Right atrium auricular region (tissue), 2 donors: ENCODE results near the gene C1QTNF8. TPM values are rescaled to one million over a fixed set of nuclear protein-coding genes. Genes with fewer than 3 reads are reported as not detected.

Experiments
- DNase-seq: peaks from one replicate; pipeline ENCODE4 v3.0.0-alpha.2; 2019; ENCODE audit warnings: low spot score
- H3K27ac ChIP-seq, 2 donors: fragments of 200-600 bp; sonication (generic); 1 replicate in 1 of 2; 2 replicates in 1 of 2; pipeline ENCODE4 v1.5.1; 2016 to 2019
- H3K27me3 ChIP-seq, 2 donors: fragments of 200-600 bp; sonication (generic); one replicate each; pipeline versions ENCODE4 v1.5.1 to v1.6.0; 2017 to 2019
- H3K36me3 ChIP-seq: fragments of 200-600 bp; sonication (generic); one replicate; pipeline ENCODE4 v1.5.1; 2016
- H3K4me1 ChIP-seq, 2 donors: fragments of 200-600 bp; sonication (generic); one replicate each; pipeline versions ENCODE4 v1.5.1 to v1.6.0; 2017 to 2019
- H3K4me3 ChIP-seq, 2 donors: fragments of 200-600 bp; sonication (generic); 1 replicate in 1 of 2; 2 replicates in 1 of 2; pipeline ENCODE4 v1.5.1; 2017 to 2019; ENCODE audit warnings: mild to moderate bottlenecking in 1 of 2, moderate library complexity in 1 of 2
- H3K9me3 ChIP-seq, 2 donors: fragments of 200-600 bp; sonication (generic); one replicate each; pipeline ENCODE4 v1.5.1; 2019
- total RNA-seq, 2 donors: library from RNA; depleted of rRNA; stranded (reverse); fragments of >200 nt; gene quantifications; one replicate each; pipeline ENCODE4 v1.1.0, GENCODE V29; 2016
- TF ChIP-seq, protein P1 (sequence below), 2 donors: fragments of 200-600 bp; sonication (generic); IDR thresholded peaks; one replicate each; pipeline ENCODE4 v1.5.1; 2019; ENCODE audit warnings: antibody characterized with exemption in 2 of 2

Gene C1QTNF8
- total RNA-seq, 2 donors from 2014 or later: not detected

DNA sequence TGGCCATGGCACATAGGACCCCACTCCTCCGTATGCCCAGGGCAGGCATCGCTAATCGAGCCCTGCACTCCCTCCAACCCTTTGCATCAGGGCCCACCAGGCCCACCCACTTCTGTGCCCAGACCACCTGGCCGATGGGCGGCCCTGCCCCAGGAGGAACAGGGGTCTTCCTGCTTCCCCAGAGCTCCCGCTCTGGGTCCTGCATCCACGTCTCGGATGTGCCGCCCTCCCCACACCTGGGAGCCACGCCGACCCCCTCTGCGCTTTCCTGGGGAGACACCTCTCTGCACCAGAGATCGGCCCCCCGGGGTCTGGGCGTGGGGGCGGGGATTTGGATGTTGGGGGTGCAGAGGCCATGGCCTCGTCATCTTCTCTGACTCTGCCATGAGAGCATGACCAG is 44.6 kb downstream of the C1QTNF8 start:
- DNase-seq: no peak
- H3K27me3 ChIP-seq: no peaks in the 10 kb centered on the region
- no peak overlapping the region for H3K4me3 ChIP-seq
- H3K4me1 ChIP-seq: peaks cover 0 to 18% of the 10 kb centered on the region in 2 donors
- no peak overlapping the region for H3K27ac ChIP-seq
- TF ChIP-seq, protein P1, sequence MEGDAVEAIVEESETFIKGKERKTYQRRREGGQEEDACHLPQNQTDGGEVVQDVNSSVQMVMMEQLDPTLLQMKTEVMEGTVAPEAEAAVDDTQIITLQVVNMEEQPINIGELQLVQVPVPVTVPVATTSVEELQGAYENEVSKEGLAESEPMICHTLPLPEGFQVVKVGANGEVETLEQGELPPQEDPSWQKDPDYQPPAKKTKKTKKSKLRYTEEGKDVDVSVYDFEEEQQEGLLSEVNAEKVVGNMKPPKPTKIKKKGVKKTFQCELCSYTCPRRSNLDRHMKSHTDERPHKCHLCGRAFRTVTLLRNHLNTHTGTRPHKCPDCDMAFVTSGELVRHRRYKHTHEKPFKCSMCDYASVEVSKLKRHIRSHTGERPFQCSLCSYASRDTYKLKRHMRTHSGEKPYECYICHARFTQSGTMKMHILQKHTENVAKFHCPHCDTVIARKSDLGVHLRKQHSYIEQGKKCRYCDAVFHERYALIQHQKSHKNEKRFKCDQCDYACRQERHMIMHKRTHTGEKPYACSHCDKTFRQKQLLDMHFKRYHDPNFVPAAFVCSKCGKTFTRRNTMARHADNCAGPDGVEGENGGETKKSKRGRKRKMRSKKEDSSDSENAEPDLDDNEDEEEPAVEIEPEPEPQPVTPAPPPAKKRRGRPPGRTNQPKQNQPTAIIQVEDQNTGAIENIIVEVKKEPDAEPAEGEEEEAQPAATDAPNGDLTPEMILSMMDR (IDR thresholded peaks at IDR 0.05): no peak
- H3K36me3 ChIP-seq: no peaks in the 10 kb centered on the region
- peaks cover 0 to 6% of the 10 kb centered on the region in 2 donors for H3K9me3 ChIP-seq

DNA sequence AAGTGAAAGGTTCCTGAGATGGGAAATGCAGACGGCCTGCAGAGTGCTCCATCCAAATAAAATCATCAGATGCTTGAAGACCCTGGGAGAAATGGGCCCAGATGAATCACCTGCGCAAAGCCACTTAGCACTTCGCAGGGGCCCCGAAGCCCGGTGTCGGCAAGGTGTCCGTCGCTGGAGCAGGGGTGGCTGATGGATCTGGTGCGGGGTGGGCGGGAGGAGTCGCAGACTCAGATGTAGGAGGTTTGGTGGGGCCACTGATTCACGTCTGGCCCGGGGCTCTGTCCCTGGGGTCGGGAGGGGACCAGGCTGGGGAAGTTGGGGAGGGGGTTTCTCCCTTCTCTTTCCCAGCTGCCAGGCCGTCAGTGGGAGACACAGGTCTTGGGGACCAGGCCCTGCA is 45.1 kb downstream of the C1QTNF8 start:
- Histone ChIP-seq H3K9me3 (peaks cover 0 to 2% of the 10 kb centered on the region in 2 donors), H3K36me3 (no peaks in the 10 kb centered on the region), H3K27me3 (no peaks in the 10 kb centered on the region), H3K27ac (no peak overlapping the region), H3K4me3 (no peak overlapping the region), H3K4me1 (peaks cover 0 to 18% of the 10 kb centered on the region in 2 donors)
- TF ChIP-seq, protein P1 (IDR thresholded peaks at IDR 0.05): no peak
- no peak for DNase-seq

GRCh38 chr16:1050516-1050915 is 45.5 kb downstream of the C1QTNF8 start:
- peaks cover 0 to 18% of the 10 kb centered on the region in 2 donors for H3K4me1 ChIP-seq
- TF ChIP-seq, protein P1 (IDR thresholded peaks at IDR 0.05): no peak
- H3K36me3 ChIP-seq: no peaks in the 10 kb centered on the region
- DNase-seq: no peak
- H3K27me3 ChIP-seq: no peaks in the 10 kb centered on the region
- no peak overlapping the region for H3K4me3 ChIP-seq
- H3K27ac ChIP-seq: no peak overlapping the region
- no peaks in the 10 kb centered on the region for H3K9me3 ChIP-seq

- Histone ChIP-seq H3K9me3 (no peaks in the 10 kb centered on the region), H3K36me3 (no peaks in the 10 kb centered on the region), H3K4me1 (peaks cover 0 to 20% of the 10 kb centered on the region in 2 donors), H3K27me3 (no peaks in the 10 kb centered on the region), H3K4me3 (no peak overlapping the region), H3K27ac (no peak overlapping the region)
- TF ChIP-seq, protein P1 (IDR thresholded peaks at IDR 0.05): no peak
- DNase-seq: no peak
Observed at GRCh38 chr16:1049976-1050247, 46.1 kb downstream of the C1QTNF8 start.

DNA sequence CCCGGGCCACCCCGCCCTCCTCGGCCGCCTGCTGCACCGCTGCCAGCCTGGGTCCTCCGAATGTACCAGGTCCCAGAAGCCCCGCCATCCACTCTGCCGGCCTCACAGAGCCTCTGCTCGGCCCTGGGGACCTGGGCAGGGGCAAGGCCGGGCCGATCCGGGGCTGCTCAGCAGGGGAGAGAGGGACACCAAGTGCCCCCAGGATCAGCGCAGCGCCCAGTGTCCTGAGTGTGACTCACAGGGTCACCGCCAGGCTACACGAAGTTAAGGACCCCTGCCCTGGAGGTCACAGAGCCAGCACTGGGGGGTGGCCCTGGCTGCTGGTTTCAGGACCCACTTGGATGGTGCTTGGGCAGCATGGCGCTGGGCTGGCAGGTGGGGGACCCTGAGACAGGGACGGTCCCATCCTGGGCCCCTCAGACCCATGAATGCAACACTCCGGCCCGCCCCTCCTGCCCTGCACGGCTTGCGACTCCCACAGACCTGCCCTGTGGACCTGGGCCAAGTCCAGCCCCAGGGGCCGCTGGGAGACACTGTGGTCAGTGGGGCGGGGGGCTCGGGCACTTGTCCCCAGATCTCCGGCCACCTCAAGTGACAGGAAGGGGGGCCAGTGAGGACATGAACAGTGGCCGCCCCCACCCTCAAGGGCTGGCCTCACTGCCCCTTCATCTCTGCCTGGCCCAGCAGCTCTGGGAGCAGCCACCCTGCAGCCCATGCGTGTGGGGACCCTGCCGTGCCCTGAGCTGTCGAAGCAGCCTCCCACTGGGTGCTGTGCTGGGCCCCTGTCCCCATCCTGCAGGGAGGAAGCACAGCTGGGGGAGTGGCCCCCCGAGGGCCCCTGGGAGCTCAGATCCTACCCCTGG is 46.7 kb downstream of the C1QTNF8 start:
- TF ChIP-seq, protein P1 (IDR thresholded peaks at IDR 0.05): no peak
- no peaks in the 10 kb centered on the region for H3K27me3 ChIP-seq
- H3K9me3 ChIP-seq: no peaks in the 10 kb centered on the region
- H3K4me1 ChIP-seq: peaks cover 0 to 21% of the 10 kb centered on the region in 2 donors
- no peak for DNase-seq
- H3K27ac ChIP-seq: no peak overlapping the region
- H3K4me3 ChIP-seq: no peak overlapping the region
- no peaks in the 10 kb centered on the region for H3K36me3 ChIP-seq
